NCI-H1436 treated with DMSO at 0.1 percent for 48 hours (cell line): Measurements from ENCODE around the gene IL21R.
A peak's percentile ranks its signal among the peaks of the same experiment; 100 is the strongest.
"Not testable (repeated sequence)": the region's sequence is repeated elsewhere in the genome, so short reads cannot be mapped to it uniquely, and the experiment has no call there.

ENCODE experiments used
- DNase-seq: peaks from one replicate; lab custom pipeline; 2025; lab: John Stamatoyannopoulos, UW

The IL21R gene

GRCh38 chr16:27426423-27427408 is 24.7 kb downstream of the IL21R start:
- DNase-seq, result peak; percentile 27

GRCh38 chr16:27427538-27427937 is 25.6 kb downstream of the IL21R start:
- no peak for DNase-seq

- no peak for DNase-seq
Observed at GRCh38 chr16:27428026-27428785, 26.2 kb downstream of the IL21R start.

- no peak for DNase-seq
Observed at GRCh38 chr16:27429330-27429871, 27.4 kb downstream of the IL21R start.

GRCh38 chr16:27429981-27430441 is 28.0 kb downstream of the IL21R start:
- DNase-seq, result no peak

GRCh38 chr16:27430512-27430911 is 28.5 kb downstream of the IL21R start:
- no peak for DNase-seq

GRCh38 chr16:27430923-27431484 is 29.0 kb downstream of the IL21R start:
- no peak for DNase-seq

GRCh38 chr16:27431773-27432532 is 30.0 kb downstream of the IL21R start:
- no peak for DNase-seq

GRCh38 chr16:27432558-27432957 is 30.6 kb downstream of the IL21R start:
- DNase-seq, result no peak

- DNase-seq, result not testable (repeated sequence)
Observed at GRCh38 chr16:27433191-27433590, 31.2 kb downstream of the IL21R start.

GRCh38 chr16:27433636-27434035 is 31.7 kb downstream of the IL21R start:
- no peak for DNase-seq

GRCh38 chr16:27434141-27435051 is 32.4 kb downstream of the IL21R start:
- no peak for DNase-seq

- DNase-seq, result not testable (repeated sequence)
Observed at GRCh38 chr16:27435146-27435545, 33.2 kb downstream of the IL21R start.

GRCh38 chr16:27436065-27436464 is 34.1 kb downstream of the IL21R start:
- DNase-seq, result no peak

- no peak for DNase-seq
Observed at GRCh38 chr16:27436921-27437650, 35.1 kb downstream of the IL21R start.

- no peak for DNase-seq
Observed at GRCh38 chr16:27437946-27438345, 36.0 kb downstream of the IL21R start.

- DNase-seq, result no peak
Observed at GRCh38 chr16:27439271-27440018, 37.5 kb downstream of the IL21R start.

- DNase-seq, result no peak
Observed at GRCh38 chr16:27441276-27441675, 39.3 kb downstream of the IL21R start.

- no peak for DNase-seq
Observed at GRCh38 chr16:27441998-27442397, 40.0 kb downstream of the IL21R start.
